ENCODE data around the gene MAST2.

MAST2 gene

GRCh38 chr1:45809761-45810160 is 6.3 kb downstream of the MAST2 start:
- Histone ChIP-seq H3K4me1 (ENCODE audit: control insufficient read depth in 1 of 2, insufficient read depth in 1 of 2, low read depth in 1 of 2, low read length in 1 of 2) (peaks cover under 1 to 7% of the 10 kb centered on the region in 2 experiments), H3K9me3 (no peaks in the 10 kb centered on the region)
- TF ChIP-seq CTCF (IDR thresholded peaks at IDR 0.05) = no peak

GRCh38 chr1:45814776-45815175 is 11.4 kb downstream of the MAST2 start:
- H3K4me3 ChIP-seq (ENCODE audit: low read depth in 1 of 2, low read length in 1 of 2) = no peak overlapping the region
- peaks cover 6% of the 10 kb centered on the region for H3K36me3 ChIP-seq
- no peaks in the 10 kb centered on the region for H3K9me3 ChIP-seq
- no peaks in the 10 kb centered on the region for H3K4me1 ChIP-seq (ENCODE audit: control insufficient read depth in 1 of 2, insufficient read depth in 1 of 2, low read depth in 1 of 2, low read length in 1 of 2)
- H3K27me3 ChIP-seq = no peaks in the 10 kb centered on the region
- H3K27ac ChIP-seq = no peak overlapping the region
- TF ChIP-seq CTCF (IDR thresholded peaks at IDR 0.05) = no peak

More at GRCh38 chr1:45809761-45810160, 6.3 kb downstream of the MAST2 start:
- Histone ChIP-seq H3K27me3 (no peaks in the 10 kb centered on the region), H3K36me3 (peaks cover 9% of the 10 kb centered on the region), H3K4me3 (ENCODE audit: low read depth in 1 of 2, low read length in 1 of 2) (no peak overlapping the region), H3K27ac (no peak overlapping the region)

GRCh38 chr1:45815667-45816458 is 12.5 kb downstream of the MAST2 start:
- H3K27me3 ChIP-seq = no peaks in the 10 kb centered on the region
- H3K9me3 ChIP-seq = no peaks in the 10 kb centered on the region
- no peak for TF ChIP-seq CTCF (IDR thresholded peaks at IDR 0.05)
- no peak overlapping the region for H3K4me3 ChIP-seq (ENCODE audit: low read depth in 1 of 2, low read length in 1 of 2)
- peaks cover 0 to under 1% of the 10 kb centered on the region in 2 experiments for H3K4me1 ChIP-seq (ENCODE audit: control insufficient read depth in 1 of 2, insufficient read depth in 1 of 2, low read depth in 1 of 2, low read length in 1 of 2)
- H3K27ac ChIP-seq = no peak overlapping the region
- H3K36me3 ChIP-seq = peaks cover 6% of the 10 kb centered on the region

- Histone ChIP-seq H3K9me3 (no peaks in the 10 kb centered on the region), H3K27me3 (no peaks in the 10 kb centered on the region), H3K27ac (no peak overlapping the region), H3K4me3 (ENCODE audit: low read depth in 1 of 2, low read length in 1 of 2) (no peak overlapping the region), H3K36me3 (peaks cover 8% of the 10 kb centered on the region), H3K4me1 (ENCODE audit: control insufficient read depth in 1 of 2, insufficient read depth in 1 of 2, low read depth in 1 of 2, low read length in 1 of 2) (peaks cover 0 to 3% of the 10 kb centered on the region in 2 experiments)
- TF ChIP-seq CTCF (IDR thresholded peaks at IDR 0.05) = no peak
These were observed 16.8 kb downstream of the MAST2 start for GRCh38 chr1:45820173-45820572.

- H3K36me3 ChIP-seq = peaks cover 13% of the 10 kb centered on the region
- TF ChIP-seq CTCF (IDR thresholded peaks at IDR 0.05) = no peak
- peaks cover 0 to 3% of the 10 kb centered on the region in 2 experiments for H3K4me1 ChIP-seq (ENCODE audit: control insufficient read depth in 1 of 2, insufficient read depth in 1 of 2, low read depth in 1 of 2, low read length in 1 of 2)
- H3K27ac ChIP-seq = no peak overlapping the region
- no peak overlapping the region for H3K4me3 ChIP-seq (ENCODE audit: low read depth in 1 of 2, low read length in 1 of 2)
- H3K9me3 ChIP-seq = no peaks in the 10 kb centered on the region
- no peaks in the 10 kb centered on the region for H3K27me3 ChIP-seq
These were observed 17.4 kb downstream of the MAST2 start for GRCh38 chr1:45820788-45821187.

All from neutrophil (primary cell).